ENCODE data around the gene TTC28. TPM values are rescaled to one million over a fixed set of nuclear protein-coding genes. Genes with fewer than 3 reads are reported as not detected.

TTC28 gene
- total RNA-seq, 4 donors from 2014 or later, result 43.8 to 130 (median 92.0) TPM

GRCh38 chr22:27989758-27990450 lies 689.7 kb downstream of the TTC28 start:
- TF ChIP-seq, protein P1, sequence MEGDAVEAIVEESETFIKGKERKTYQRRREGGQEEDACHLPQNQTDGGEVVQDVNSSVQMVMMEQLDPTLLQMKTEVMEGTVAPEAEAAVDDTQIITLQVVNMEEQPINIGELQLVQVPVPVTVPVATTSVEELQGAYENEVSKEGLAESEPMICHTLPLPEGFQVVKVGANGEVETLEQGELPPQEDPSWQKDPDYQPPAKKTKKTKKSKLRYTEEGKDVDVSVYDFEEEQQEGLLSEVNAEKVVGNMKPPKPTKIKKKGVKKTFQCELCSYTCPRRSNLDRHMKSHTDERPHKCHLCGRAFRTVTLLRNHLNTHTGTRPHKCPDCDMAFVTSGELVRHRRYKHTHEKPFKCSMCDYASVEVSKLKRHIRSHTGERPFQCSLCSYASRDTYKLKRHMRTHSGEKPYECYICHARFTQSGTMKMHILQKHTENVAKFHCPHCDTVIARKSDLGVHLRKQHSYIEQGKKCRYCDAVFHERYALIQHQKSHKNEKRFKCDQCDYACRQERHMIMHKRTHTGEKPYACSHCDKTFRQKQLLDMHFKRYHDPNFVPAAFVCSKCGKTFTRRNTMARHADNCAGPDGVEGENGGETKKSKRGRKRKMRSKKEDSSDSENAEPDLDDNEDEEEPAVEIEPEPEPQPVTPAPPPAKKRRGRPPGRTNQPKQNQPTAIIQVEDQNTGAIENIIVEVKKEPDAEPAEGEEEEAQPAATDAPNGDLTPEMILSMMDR (IDR thresholded peaks at IDR 0.05), result no peak
- TF ChIP-seq POLR2A (IDR thresholded peaks at IDR 0.05), result no peak
- H3K27me3 ChIP-seq, result no peaks in the 10 kb centered on the region
- H3K9me3 ChIP-seq, result no peaks in the 10 kb centered on the region
- no peak overlapping the region for H3K27ac ChIP-seq
- no peaks in the 10 kb centered on the region for H3K36me3 ChIP-seq
- no peak for DNase-seq
- intact Hi-C loops (cut with DNase I; ENCODE audit: low total_unique reads), result no loop called here
- H3K4me1 ChIP-seq, result no peaks in the 10 kb centered on the region
- no peak overlapping the region for H3K4me3 ChIP-seq

GRCh38 chr22:27988704-27989103 lies 690.9 kb downstream of the TTC28 start:
- no peak for DNase-seq
- intact Hi-C loops (cut with DNase I; ENCODE audit: low total_unique reads), result no loop called here
- no peaks in the 10 kb centered on the region for H3K36me3 ChIP-seq
- H3K4me1 ChIP-seq, result no peaks in the 10 kb centered on the region
- TF ChIP-seq, protein P1 (IDR thresholded peaks at IDR 0.05), result no peak
- no peak for TF ChIP-seq POLR2A (IDR thresholded peaks at IDR 0.05)
- no peak overlapping the region for H3K27ac ChIP-seq
- H3K9me3 ChIP-seq, result no peaks in the 10 kb centered on the region
- no peaks in the 10 kb centered on the region for H3K27me3 ChIP-seq
- H3K4me3 ChIP-seq, result no peak overlapping the region

- DNase-seq, result no peak
- Histone ChIP-seq H3K27me3 (no peaks in the 10 kb centered on the region), H3K27ac (no peak overlapping the region), H3K9me3 (no peaks in the 10 kb centered on the region), H3K4me1 (no peaks in the 10 kb centered on the region), H3K4me3 (no peak overlapping the region), H3K36me3 (no peaks in the 10 kb centered on the region)
- TF ChIP-seq, protein P1 (IDR thresholded peaks at IDR 0.05), result no peak
- no peak for TF ChIP-seq POLR2A (IDR thresholded peaks at IDR 0.05)
- intact Hi-C loops (cut with DNase I; ENCODE audit: low total_unique reads), result no loop called here
Observed at GRCh38 chr22:27987557-27987956, 692.1 kb downstream of the TTC28 start.

- H3K36me3 ChIP-seq, result no peaks in the 10 kb centered on the region
- intact Hi-C loops (cut with DNase I; ENCODE audit: low total_unique reads), result no loop called here
- H3K4me3 ChIP-seq, result no peak overlapping the region
- no peaks in the 10 kb centered on the region for H3K27me3 ChIP-seq
- TF ChIP-seq, protein P1 (IDR thresholded peaks at IDR 0.05), result no peak
- no peak for TF ChIP-seq POLR2A (IDR thresholded peaks at IDR 0.05)
- no peaks in the 10 kb centered on the region for H3K4me1 ChIP-seq
- DNase-seq, result no peak
- H3K27ac ChIP-seq, result no peak overlapping the region
- no peaks in the 10 kb centered on the region for H3K9me3 ChIP-seq
Observed at GRCh38 chr22:27986937-27987336, 692.7 kb downstream of the TTC28 start.

DNA sequence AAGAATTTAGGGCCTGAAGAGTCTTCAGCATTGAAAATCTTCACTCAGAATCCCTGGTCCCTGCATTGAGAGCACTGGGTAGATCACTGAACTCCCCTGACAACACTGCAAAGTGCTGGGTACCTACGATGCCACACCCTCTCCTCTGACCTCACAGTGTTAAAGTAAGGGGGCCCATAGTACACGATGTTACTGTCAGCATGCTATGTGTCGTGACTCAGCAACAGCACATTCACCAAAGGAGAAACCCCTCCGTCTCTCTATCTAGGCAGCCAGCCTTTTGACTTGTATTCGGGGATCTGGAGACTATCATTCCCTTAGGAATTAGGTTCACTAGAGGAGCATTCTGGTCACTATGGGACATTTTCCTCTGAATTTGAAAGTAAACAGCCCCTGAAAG lies 693.2 kb downstream of the TTC28 start:
- no peak for DNase-seq
- Histone ChIP-seq H3K4me1 (no peaks in the 10 kb centered on the region), H3K27ac (no peak overlapping the region), H3K9me3 (no peaks in the 10 kb centered on the region), H3K27me3 (no peaks in the 10 kb centered on the region), H3K4me3 (no peak overlapping the region), H3K36me3 (no peaks in the 10 kb centered on the region)
- intact Hi-C loops (cut with DNase I; ENCODE audit: low total_unique reads), result no loop called here
- TF ChIP-seq, protein P1 (IDR thresholded peaks at IDR 0.05), result no peak
- no peak for TF ChIP-seq POLR2A (IDR thresholded peaks at IDR 0.05)

Measured in uterus (tissue), 4 donors.